ENCODE results near the gene ACSS2.

Gene ACSS2

GRCh38 chr20:34945315-34946077 is 69.1 kb downstream of the ACSS2 start:
- TF ChIP-seq GATA3 (IDR thresholded peaks at IDR 0.05; ENCODE audit: low read depth, low read length): no peak
- TF ChIP-seq GATA2 (IDR thresholded peaks at IDR 0.05; ENCODE audit: low read depth, low read length): no peak

- no peak for TF ChIP-seq GATA2 (IDR thresholded peaks at IDR 0.05; ENCODE audit: low read depth, low read length)
These were observed 70.2 kb downstream of the ACSS2 start for GRCh38 chr20:34946661-34947060.

GRCh38 chr20:34947336-34947735 is 70.9 kb downstream of the ACSS2 start:
- TF ChIP-seq GATA3 (IDR thresholded peaks at IDR 0.05; ENCODE audit: low read depth, low read length) (no peak), GATA2 (IDR thresholded peaks at IDR 0.05; ENCODE audit: low read depth, low read length) (no peak)

GRCh38 chr20:34948030-34948429 is 71.6 kb downstream of the ACSS2 start:
- TF ChIP-seq GATA2 (IDR thresholded peaks at IDR 0.05; ENCODE audit: low read depth, low read length) (no peak), GATA3 (IDR thresholded peaks at IDR 0.05; ENCODE audit: low read depth, low read length) (no peak)

DNA sequence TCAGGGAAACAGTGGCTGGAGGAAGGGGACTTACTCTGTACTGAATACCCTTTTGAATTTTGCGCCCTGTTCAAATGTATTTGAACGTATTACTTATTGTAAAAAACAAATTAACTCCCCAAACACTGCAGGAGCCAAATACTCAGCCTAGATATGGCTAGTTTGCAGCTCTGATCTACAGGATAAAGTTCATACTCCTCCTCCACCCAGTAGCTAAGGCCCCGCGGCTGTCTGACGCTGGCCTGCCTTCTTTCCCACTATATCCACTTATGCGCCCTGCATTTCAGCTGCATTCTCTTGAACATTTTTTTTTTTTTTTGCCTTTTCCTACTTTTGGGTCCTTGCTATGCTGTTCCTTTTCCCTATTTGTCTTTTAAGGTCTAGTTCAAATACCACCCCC is 72.7 kb downstream of the ACSS2 start:
- TF ChIP-seq GATA2 (IDR thresholded peaks at IDR 0.05; ENCODE audit: low read depth, low read length): no peak
- no peak for TF ChIP-seq GATA3 (IDR thresholded peaks at IDR 0.05; ENCODE audit: low read depth, low read length)

GRCh38 chr20:34951252-34951651 is 74.8 kb downstream of the ACSS2 start:
- no peak for TF ChIP-seq GATA3 (IDR thresholded peaks at IDR 0.05; ENCODE audit: low read depth, low read length)
- no peak for TF ChIP-seq GATA2 (IDR thresholded peaks at IDR 0.05; ENCODE audit: low read depth, low read length)

DNA sequence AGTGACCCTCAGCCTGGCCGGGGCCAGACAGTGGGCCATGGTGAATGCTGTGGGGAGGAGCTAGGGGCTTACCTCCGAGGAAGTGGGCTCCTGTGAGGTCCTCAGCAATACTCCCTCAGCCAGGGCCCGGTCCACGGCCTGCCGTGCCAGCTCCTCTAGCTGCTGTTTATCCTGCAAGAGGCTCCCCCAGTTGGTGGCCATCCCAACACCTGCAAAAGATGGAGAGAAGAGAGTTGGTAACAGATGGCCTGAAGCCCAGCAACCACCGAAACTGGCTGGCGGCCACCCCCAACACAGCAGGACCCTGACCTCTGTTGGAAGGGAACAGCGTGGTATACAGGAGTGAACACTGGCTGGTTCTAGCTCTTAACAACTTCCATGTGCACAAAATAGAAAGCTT is 75.2 kb downstream of the ACSS2 start:
- TF ChIP-seq GATA2 (IDR thresholded peaks at IDR 0.05; ENCODE audit: low read depth, low read length) (no peak), GATA3 (IDR thresholded peaks at IDR 0.05; ENCODE audit: low read depth, low read length) (no peak)

DNA sequence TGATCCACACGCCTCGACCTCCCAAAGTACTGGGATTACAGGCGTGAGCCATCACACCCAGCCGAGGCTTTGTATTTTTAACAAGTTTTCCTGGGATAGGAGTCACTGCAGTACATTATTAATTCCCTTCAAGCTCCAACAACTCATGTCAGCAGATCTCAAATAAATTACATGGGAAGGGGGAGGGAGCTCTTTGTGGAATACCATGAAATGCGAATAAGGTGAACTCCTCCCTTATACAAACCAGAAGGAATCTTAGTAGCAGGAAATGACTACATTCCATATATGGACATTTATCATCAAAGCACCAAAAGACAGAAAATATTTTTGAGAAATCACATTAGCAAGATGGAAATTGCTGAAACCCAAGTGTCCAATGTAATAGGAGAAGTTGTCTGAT is 76.3 kb downstream of the ACSS2 start:
- TF ChIP-seq GATA2 (IDR thresholded peaks at IDR 0.05; ENCODE audit: low read depth, low read length) (no peak), GATA3 (IDR thresholded peaks at IDR 0.05; ENCODE audit: low read depth, low read length) (no peak)

- TF ChIP-seq GATA2 (IDR thresholded peaks at IDR 0.05; ENCODE audit: low read depth, low read length) (no peak), GATA3 (IDR thresholded peaks at IDR 0.05; ENCODE audit: low read depth, low read length) (no peak)
These were observed 77.5 kb downstream of the ACSS2 start for GRCh38 chr20:34953960-34954359.

GRCh38 chr20:34954904-34955230 is 78.5 kb downstream of the ACSS2 start:
- TF ChIP-seq GATA2 (IDR thresholded peaks at IDR 0.05; ENCODE audit: low read depth, low read length) (0 out of 2 replicates have a peak, but pooled peaks have one; percentile 3), GATA3 (IDR thresholded peaks at IDR 0.05; ENCODE audit: low read depth, low read length) (no peak)

GRCh38 chr20:34955231-34956040 is 79.0 kb downstream of the ACSS2 start, which contains the start of the genes GSS and MYH7B:
GSS (minus strand) TSS chr20:34955806; CDS start chr20:34951852, 3,954 bp downstream.
MYH7B (plus strand) TSS chr20:34955868; CDS start chr20:34978006, 22,138 bp downstream.
- TF ChIP-seq GATA3 (IDR thresholded peaks at IDR 0.05; ENCODE audit: low read depth, low read length): no peak
- TF ChIP-seq GATA2 (IDR thresholded peaks at IDR 0.05; ENCODE audit: low read depth, low read length): 0 out of 2 replicates have a peak, but pooled peaks have one; percentile 0

DNA sequence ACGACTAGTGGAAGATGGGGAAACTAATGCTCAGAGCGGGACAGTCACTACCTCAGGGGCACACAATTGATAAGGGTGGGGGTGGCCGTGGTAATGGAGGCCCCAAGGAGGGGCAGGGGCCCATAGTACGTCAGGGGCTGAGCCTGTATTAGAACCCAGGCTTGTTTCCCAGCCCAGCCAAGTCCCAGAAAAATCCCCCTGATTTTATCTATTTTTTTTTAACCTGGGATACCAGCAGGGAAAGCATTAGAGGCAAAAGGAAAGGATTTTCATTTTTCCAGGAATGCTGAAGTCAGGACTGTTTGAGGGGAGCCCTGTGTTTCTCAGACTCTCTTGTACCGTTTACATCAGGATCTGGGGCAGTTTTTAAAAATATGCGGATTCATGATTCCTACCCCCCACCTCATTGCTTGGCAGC is 79.6 kb downstream of the ACSS2 start:
- no peak for TF ChIP-seq GATA3 (IDR thresholded peaks at IDR 0.05; ENCODE audit: low read depth, low read length)
- TF ChIP-seq GATA2 (IDR thresholded peaks at IDR 0.05; ENCODE audit: low read depth, low read length): peak; percentile 67

DNA sequence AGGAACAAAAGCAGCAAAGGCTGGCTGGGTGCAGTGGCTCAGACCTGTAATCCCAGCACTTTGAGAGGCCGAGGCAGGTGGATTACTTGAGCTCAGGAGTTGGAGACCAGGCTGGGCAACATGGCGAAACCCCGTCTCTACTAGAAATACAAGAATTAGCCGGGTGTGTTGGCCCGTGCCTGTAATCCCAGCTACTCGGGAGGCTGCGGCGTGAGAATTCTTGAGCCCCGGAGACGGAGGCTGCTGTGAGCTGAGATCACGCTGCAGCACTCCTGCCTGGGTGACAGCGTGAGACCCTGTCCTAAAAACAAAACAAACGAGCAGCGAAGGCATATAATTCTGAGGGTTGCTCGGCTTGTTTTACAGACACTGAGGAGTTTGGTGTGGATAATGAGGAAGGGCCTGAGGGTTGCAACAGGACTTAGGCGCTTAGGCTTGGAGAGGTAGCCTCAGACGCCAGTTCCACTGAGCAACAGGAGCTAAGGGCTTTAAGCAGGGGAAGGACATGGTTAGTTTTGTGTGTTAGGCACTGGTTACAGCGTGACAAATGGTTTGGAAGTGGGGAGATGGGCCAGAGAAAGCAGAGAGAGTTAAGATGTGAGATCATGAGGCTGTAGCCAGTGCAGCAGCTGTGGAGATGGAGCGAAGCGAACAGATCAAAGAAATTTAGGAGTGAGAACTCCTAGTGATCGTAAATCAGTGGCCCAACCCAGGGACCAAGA is 80.5 kb downstream of the ACSS2 start:
- no peak for TF ChIP-seq GATA2 (IDR thresholded peaks at IDR 0.05; ENCODE audit: low read depth, low read length)
- TF ChIP-seq GATA3 (IDR thresholded peaks at IDR 0.05; ENCODE audit: low read depth, low read length): no peak

DNA sequence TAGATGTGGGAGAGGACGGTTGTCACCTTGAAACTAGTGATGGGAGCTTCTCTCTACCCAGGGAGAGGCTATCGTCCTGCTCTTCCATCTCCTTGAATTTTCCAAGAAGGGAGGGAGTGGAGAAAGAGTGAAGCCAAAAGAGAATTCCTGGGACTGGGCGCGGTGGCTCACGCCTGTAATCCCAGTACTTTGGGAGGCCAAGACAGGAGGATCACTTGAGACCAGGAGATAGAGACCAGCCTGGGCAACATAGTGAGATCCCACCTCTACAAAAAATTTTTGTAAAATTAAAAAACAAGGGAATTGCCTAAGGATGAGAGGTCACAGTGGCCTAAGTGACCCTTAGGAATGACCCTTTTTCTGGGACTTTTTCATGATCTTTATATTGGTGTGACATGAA is 88.1 kb downstream of the ACSS2 start:
- TF ChIP-seq GATA2 (IDR thresholded peaks at IDR 0.05; ENCODE audit: low read depth, low read length) (no peak), GATA3 (IDR thresholded peaks at IDR 0.05; ENCODE audit: low read depth, low read length) (no peak)
